ENCODE data around the gene ATP11B.

ATP11B gene

DNA sequence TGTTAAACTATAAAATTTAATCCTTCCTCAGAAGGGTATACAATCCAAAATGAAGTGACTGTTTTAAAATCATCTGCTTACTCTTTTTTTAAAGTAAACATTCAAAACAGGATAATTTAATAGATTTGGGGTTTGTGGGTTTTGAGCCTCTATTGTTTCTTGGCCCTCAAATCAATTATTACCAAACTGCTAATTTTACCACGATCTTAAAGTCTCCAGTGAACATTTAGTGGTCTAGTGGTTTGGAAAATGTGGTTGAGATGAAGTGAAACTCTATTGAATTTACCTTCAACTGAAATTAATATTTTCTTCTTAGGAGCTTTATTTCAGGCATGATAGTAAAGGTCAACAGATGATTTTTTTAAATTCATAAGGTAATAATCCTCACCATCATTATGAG lies 11.2 kb upstream of the ATP11B start:
- Histone ChIP-seq H3K27ac (ENCODE audit: poor library complexity, severe bottlenecking) (no peak overlapping the region), H3K9me3 (ENCODE audit: severe bottlenecking) (no peaks in the 10 kb centered on the region), H3K27me3 (ENCODE audit: insufficient read depth, poor library complexity, severe bottlenecking) (no peaks in the 10 kb centered on the region), H3K36me3 (ENCODE audit: low read depth) (no peaks in the 10 kb centered on the region), H3K4me3 (ENCODE audit: severe bottlenecking) (no peak overlapping the region), H3K4me1 (ENCODE audit: insufficient read depth, poor library complexity, severe bottlenecking) (no peaks in the 10 kb centered on the region)
- no peak for TF ChIP-seq CTCF (IDR thresholded peaks at IDR 0.05; ENCODE audit: poor library complexity, severe bottlenecking)
- DNase-seq (ENCODE audit: low spot score), result no peak
- no peak for ATAC-seq (ENCODE audit: low read depth)

DNA sequence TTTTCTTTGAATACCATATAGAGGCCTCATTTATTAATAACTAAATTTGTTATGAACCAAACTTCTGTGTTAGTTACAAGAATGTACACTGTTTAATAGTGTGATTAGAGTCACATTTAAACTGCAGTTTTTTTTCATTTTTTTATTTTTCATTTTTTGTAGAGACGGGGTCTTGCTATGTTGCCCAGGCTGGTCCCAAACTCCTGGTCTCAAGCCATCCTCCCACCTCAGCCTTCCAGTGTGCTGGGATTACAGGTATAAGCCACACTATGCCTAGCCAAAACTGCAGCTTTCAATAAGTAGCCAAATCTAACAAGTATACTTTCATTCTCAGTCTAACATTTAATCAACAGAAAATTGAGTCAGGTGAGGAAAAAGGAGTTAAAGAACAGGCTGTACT lies 10.2 kb upstream of the ATP11B start:
- no peak overlapping the region for H3K27ac ChIP-seq (ENCODE audit: poor library complexity, severe bottlenecking)
- H3K9me3 ChIP-seq (ENCODE audit: severe bottlenecking), result no peaks in the 10 kb centered on the region
- DNase-seq (ENCODE audit: low spot score) (no peak), ATAC-seq (ENCODE audit: low read depth) (no peak)
- H3K4me3 ChIP-seq (ENCODE audit: severe bottlenecking), result no peak overlapping the region
- TF ChIP-seq CTCF (IDR thresholded peaks at IDR 0.05; ENCODE audit: poor library complexity, severe bottlenecking), result no peak
- H3K36me3 ChIP-seq (ENCODE audit: low read depth), result no peaks in the 10 kb centered on the region
- H3K4me1 ChIP-seq (ENCODE audit: insufficient read depth, poor library complexity, severe bottlenecking), result no peaks in the 10 kb centered on the region
- H3K27me3 ChIP-seq (ENCODE audit: insufficient read depth, poor library complexity, severe bottlenecking), result no peaks in the 10 kb centered on the region

- no peak for TF ChIP-seq CTCF (IDR thresholded peaks at IDR 0.05; ENCODE audit: poor library complexity, severe bottlenecking)
- H3K27me3 ChIP-seq (ENCODE audit: insufficient read depth, poor library complexity, severe bottlenecking), result no peaks in the 10 kb centered on the region
- no peaks in the 10 kb centered on the region for H3K36me3 ChIP-seq (ENCODE audit: low read depth)
- H3K4me1 ChIP-seq (ENCODE audit: insufficient read depth, poor library complexity, severe bottlenecking), result no peaks in the 10 kb centered on the region
- no peak overlapping the region for H3K4me3 ChIP-seq (ENCODE audit: severe bottlenecking)
- DNase-seq (ENCODE audit: low spot score), result no peak
- no peak for ATAC-seq (ENCODE audit: low read depth)
- no peaks in the 10 kb centered on the region for H3K9me3 ChIP-seq (ENCODE audit: severe bottlenecking)
- H3K27ac ChIP-seq (ENCODE audit: poor library complexity, severe bottlenecking), result no peak overlapping the region
These were observed 8.8 kb upstream of the ATP11B start for GRCh38 chr3:182784542-182784941.

- H3K4me3 ChIP-seq (ENCODE audit: severe bottlenecking), result no peak overlapping the region
- H3K36me3 ChIP-seq (ENCODE audit: low read depth), result no peaks in the 10 kb centered on the region
- no peaks in the 10 kb centered on the region for H3K27me3 ChIP-seq (ENCODE audit: insufficient read depth, poor library complexity, severe bottlenecking)
- H3K9me3 ChIP-seq (ENCODE audit: severe bottlenecking), result no peaks in the 10 kb centered on the region
- DNase-seq (ENCODE audit: low spot score) (no peak), ATAC-seq (ENCODE audit: low read depth) (no peak)
- no peak for TF ChIP-seq CTCF (IDR thresholded peaks at IDR 0.05; ENCODE audit: poor library complexity, severe bottlenecking)
- no peaks in the 10 kb centered on the region for H3K4me1 ChIP-seq (ENCODE audit: insufficient read depth, poor library complexity, severe bottlenecking)
- no peak overlapping the region for H3K27ac ChIP-seq (ENCODE audit: poor library complexity, severe bottlenecking)
These were observed 8.2 kb upstream of the ATP11B start for GRCh38 chr3:182785142-182785541.

DNA sequence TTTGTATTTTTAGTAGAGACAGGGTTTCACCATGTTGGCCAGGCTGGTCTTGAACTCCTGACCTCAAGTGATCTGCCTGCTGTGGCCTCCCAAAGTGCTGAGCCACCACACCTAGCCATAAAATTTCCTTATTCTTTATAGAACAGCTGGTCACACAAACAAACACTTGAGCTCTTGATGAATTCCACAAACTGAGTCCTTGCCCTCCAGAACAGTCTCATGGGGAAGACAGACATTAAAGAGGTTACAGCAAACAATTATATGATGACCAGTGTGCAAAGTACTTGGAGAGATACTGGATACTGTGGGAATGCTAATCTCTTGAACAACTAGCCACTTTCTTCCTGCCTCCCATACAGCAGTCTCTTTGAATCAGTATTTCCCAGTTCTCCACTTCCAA lies 7.5 kb upstream of the ATP11B start:
- H3K36me3 ChIP-seq (ENCODE audit: low read depth), result no peaks in the 10 kb centered on the region
- ATAC-seq (ENCODE audit: low read depth) (no peak), DNase-seq (ENCODE audit: low spot score) (no peak)
- H3K4me3 ChIP-seq (ENCODE audit: severe bottlenecking), result no peak overlapping the region
- H3K27me3 ChIP-seq (ENCODE audit: insufficient read depth, poor library complexity, severe bottlenecking), result no peaks in the 10 kb centered on the region
- H3K27ac ChIP-seq (ENCODE audit: poor library complexity, severe bottlenecking), result no peak overlapping the region
- no peaks in the 10 kb centered on the region for H3K9me3 ChIP-seq (ENCODE audit: severe bottlenecking)
- H3K4me1 ChIP-seq (ENCODE audit: insufficient read depth, poor library complexity, severe bottlenecking), result no peaks in the 10 kb centered on the region
- no peak for TF ChIP-seq CTCF (IDR thresholded peaks at IDR 0.05; ENCODE audit: poor library complexity, severe bottlenecking)

Measured in RWPE2 (cell line).